NCI-H2196 (cell line): Measurements from ENCODE around the gene TPCN1.

Source experiments
- DNase-seq: peaks from one replicate; lab custom pipeline; 2025; ENCODE audit not compliant: unreplicated experiment; lab: John Stamatoyannopoulos, UW

TPCN1 gene

DNA sequence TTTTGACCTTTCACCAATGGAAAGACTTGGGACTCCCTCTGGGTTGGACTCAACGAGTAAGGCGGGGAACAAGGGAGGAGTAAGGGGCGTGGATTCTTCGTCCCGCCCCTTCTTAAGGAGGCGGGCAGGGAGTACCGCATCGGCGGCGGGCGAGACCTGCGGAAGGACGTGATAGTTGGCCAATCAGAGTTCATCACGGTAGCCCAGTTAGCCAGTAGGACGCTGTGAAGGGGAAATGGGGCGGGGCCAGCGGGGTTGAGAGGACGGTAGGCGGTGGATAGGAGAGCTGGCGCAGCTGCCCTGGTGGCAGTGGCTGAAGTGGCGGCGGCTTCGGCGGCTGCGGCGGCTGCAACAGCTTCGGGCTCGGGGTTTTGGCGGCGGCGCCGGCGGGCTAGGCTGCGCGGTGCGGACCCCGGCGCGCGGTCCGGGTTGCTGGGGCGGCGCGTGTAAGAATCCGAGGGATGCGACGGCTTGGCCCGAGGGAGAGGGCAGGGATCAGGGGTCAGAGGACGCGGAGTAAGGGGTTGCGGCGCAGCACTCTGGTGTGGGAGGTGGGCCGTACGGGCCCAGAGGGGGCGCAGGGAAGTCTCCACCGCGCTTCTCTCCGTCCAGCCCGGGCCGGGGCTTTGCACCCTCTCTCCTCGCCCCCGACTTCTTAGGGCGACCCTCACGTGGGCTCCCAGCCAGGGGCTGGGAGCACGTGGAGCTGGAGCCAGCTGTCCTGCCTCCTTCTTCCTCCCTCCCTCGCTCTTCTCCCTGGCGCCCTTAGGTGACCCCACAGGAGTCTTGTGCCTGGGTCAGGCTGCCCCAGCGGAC lies at the start of gene TPCN1:
TPCN1 (plus strand) TSS at position 284 of the 816 bp plus-strand sequence. CDS start 5,389 bp downstream, outside the sequence.
- DNase-seq: peak; percentile 99

DNA sequence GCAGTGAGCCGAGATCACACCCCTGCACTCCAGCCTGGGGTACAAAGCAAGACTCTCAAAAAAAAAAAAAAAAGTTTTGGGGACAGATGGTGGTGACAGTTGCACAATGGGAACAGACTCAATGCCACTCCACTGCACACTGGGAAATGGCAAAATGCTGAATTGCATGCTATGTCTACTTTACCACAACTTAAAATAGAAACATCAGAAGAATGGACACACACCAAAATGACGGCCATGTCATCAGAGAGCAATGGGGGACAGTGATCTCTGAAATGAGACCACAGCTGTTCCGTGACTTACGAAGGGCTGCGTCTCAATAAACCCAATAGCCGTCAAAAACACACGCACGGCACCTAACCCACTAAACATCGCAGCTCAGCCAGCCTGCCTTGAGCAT lies 49.7 kb upstream of the TPCN1 start:
- no peak for DNase-seq

- no peak for DNase-seq
Measured at GRCh38 chr12:113172185-113172584, 49.1 kb upstream of the TPCN1 start.

- DNase-seq: no peak
Measured at GRCh38 chr12:113173081-113173698, 48.1 kb upstream of the TPCN1 start.

DNA sequence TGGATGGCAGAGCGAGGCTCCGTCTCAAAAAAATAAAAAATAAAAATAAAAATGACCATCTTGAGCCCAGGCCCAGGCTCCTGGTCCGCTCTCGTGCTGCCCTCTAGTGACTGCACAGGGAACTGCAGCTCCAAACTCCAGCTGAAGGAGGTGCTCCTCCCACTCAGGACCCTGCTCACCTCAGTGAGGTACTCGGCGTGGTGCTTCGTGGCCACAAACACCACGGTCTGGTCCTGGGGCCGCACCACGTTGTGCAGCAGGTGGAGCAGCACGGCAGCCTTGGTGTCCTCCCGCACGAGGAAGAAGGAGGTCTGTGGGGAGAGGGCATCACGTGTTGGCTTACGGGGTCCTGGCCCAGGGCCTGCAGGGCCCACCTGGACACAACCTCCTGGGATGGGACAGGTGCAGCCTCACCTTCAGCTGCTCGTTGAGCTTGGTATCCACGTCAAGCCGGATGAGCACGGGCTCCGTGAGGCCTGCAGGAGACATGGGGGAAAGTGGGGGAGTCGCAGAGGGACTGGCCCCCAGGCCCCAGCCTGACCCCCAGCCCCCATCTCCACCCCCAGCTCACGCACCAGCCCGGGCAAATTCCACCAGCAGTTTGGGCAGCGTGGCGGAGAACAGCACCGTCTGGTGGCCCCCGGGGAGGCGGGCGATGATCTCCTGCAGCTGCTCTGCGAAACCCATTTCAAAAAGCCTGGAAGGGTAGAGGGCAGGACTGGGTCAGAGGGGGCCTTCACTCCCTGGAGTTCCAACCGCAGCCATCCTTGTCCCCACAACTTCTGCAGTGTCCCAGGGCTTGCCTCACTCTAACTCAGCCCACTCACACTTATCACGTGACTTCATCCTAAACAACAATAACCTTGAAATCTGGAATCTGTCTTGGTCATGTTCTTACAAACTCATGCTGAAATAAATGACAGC lies 46.5 kb upstream of the TPCN1 start:
- peak; percentile 69 for DNase-seq

GRCh38 chr12:113179023-113179422 lies 42.2 kb upstream of the TPCN1 start:
- DNase-seq: no peak

- no peak for DNase-seq
Measured at GRCh38 chr12:113180333-113180732, 40.9 kb upstream of the TPCN1 start.

GRCh38 chr12:113181975-113182374 lies 39.3 kb upstream of the TPCN1 start:
- no peak for DNase-seq

DNA sequence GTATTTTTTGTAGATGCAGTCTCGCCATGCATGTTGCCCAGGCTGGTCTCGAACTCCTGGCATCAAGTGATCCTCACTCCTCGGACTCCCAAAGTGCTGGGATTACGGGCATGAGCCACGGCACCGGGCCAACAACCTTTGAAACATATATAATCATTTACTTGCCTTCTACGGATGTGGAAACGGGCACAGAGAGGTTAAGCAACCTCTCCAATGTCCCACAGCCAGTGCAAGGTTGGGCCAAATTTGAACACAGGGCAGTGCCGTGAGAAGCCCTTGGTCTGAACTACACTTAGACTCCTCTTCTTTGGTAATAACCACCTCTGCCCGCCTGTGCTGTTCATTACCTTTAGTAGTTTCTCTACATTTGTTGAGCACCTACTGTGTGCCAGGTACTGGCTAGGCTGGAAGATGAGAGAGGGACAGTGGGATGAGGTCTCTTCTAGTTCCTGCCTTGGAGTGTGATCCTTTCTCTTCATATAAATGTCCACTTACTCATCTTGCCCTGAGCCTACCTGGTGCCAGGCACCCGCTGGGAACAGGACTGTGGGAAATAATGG lies 38.2 kb upstream of the TPCN1 start:
- DNase-seq: no peak

- DNase-seq: peak; percentile 67
Measured at GRCh38 chr12:113184098-113184899, 37.0 kb upstream of the TPCN1 start.

DNA sequence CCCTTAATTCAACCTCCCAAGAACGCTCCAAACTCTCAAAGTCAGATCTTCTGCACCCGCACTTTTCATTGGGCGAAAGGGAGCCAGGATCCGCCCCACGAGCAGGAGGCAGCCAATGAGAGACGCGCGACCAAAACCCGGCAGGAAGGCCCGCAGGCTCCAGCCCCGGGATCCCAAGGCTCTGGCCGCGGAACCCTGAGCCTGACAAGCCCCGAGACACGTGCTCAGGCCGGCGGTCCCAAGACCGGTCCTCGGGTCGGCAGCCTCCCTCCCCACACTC lies 36.4 kb upstream of the TPCN1 start:
- DNase-seq: peak; percentile 82

GRCh38 chr12:113185180-113186032 lies 35.9 kb upstream of the TPCN1 start, which contains the start of the genes DDX54 and RITA1:
TSS of gene DDX54 (minus strand) at chr12:113185478. CDS start at chr12:113185451, 27 bp downstream.
TSS of gene RITA1 (plus strand) at chr12:113185721. CDS start at chr12:113186747, 1,026 bp downstream.
- peak; percentile 76 for DNase-seq

- DNase-seq: peak; percentile 24
Measured at GRCh38 chr12:113186033-113186365, 35.3 kb upstream of the TPCN1 start.

DNA sequence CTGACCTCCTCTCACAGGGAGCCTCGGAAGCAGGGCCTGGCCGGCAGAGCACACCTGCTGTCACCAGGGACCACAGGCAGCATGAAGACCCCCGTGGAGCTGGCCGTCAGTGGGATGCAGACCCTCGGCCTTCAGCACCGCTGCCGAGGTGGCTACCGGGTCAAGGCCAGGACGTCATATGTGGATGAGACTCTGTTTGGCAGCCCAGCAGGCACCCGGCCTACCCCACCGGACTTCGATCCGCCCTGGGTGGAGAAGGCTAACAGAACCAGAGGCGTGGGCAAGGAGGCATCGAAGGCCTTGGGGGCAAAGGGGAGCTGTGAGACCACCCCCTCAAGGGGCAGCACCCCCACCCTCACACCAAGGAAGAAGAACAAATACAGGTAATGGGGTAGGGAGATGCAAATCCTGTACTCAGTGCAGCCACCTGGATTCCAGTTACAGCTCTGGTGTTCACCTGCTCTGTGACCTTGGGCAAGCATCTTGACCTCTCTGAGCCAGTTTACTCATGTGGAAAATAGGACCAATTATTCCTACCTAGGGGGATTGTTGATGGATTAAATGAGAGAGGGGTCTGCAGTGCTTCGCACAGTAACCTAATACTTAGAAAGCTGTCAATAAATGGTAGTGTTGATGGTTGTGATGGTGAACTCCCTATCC lies 34.5 kb upstream of the TPCN1 start:
- no peak for DNase-seq

- DNase-seq: no peak
Measured at GRCh38 chr12:113189361-113189760, 31.9 kb upstream of the TPCN1 start.

DNA sequence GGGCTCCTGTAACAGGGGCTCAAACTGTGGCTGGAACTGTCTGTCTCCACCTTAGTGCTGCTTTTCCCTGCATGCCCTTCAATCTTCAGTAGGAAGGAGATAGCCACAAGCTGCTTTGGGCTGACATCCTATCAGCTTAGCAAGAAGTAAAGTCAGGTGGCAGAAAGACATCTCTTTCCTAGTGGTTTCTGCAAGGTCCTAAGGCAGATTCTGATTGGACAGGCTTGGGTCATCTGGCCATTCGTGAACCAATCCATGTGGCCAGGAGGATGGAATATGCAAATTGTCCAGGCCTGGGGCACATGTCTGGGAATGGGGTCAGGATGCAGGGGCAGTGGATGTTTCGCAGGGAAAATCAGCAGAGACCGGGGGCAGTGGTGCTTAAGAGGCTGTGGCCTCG lies 30.5 kb upstream of the TPCN1 start:
- DNase-seq: peak; percentile 63

DNA sequence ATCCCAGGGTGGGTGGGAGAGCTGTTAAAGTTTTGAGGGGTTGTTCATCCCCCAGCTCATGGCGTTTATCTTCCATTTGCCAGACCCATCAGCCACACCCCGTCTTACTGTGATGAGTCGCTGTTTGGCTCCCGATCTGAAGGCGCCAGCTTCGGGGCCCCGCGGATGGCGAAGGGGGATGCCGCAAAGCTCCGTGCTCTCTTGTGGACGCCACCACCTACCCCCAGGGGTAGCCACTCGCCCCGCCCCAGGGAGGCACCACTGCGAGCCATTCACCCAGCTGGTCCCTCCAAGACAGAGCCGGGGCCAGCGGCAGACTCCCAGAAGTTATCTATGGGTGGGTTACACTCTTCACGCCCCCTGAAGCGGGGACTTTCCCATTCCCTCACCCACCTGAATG lies 30.0 kb upstream of the TPCN1 start:
- no peak for DNase-seq

GRCh38 chr12:113194971-113195391 lies 26.3 kb upstream of the TPCN1 start:
- no peak for DNase-seq

DNA sequence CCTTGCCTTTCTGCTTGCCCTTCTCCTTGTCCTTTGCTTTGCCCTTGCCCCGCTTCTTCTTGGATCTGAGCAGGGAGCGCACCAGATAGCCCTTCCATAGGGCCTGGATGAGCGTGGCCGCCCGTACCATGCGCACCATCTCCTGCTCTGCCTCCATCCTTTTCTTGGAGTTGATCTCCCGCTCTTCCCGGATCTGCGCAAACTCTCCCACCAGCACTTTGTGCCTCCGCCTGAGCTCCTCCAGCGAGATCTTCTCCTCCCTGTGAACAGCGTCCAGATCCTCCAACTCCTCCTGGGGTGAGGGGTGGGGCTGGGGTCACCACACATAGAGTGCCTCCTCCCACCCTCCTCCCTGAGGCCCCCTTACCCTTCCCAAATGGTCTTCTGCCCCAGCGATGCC lies 25.7 kb upstream of the TPCN1 start:
- DNase-seq: no peak
